ENCODE results near the gene BRINP2.
"Not testable (repeated sequence)": the region's sequence is repeated elsewhere in the genome, so short reads cannot be mapped to it uniquely, and the experiment has no call there.

Gene BRINP2

DNA sequence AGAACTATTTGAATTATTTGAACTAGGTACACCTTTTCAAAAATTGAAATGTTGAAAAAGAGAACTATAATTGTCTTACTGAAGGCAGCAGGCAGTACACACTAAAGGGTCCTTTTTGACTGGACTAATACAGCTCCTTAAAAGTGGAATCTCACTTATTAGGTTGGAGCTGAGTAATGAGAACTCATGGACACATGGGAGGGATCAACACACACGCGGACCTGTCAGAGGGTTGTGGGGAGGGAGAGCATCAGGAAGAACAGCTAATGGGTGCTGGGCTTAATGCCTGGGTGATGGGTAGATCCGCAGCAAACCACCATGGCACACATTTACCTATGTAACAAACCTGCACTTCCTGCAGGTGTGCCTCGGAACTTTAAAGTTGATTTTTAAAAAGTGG is 145.0 kb downstream of the BRINP2 start:
- DNase-seq (ENCODE audit: low spot score), result no peak

DNA sequence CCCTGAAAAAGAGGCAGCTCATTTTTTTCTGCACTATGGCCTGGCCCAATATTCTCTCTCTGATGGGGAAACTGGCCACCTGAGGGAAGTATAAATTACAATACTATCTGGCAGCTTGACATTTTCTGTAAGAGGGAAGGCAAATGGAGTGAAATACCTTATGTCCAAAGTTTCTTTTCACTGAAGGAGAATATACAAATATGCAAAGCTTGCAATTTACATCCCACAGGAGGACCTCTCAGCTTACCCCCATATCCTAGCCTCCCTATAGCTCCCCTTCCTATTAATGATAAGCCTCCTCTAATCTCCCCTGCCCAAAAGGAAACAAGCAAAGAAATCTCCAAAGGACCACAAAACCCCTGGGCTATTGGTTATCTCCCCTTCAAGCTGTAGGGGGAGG is 150.7 kb downstream of the BRINP2 start:
- not testable (repeated sequence) for DNase-seq (ENCODE audit: low spot score)

DNA sequence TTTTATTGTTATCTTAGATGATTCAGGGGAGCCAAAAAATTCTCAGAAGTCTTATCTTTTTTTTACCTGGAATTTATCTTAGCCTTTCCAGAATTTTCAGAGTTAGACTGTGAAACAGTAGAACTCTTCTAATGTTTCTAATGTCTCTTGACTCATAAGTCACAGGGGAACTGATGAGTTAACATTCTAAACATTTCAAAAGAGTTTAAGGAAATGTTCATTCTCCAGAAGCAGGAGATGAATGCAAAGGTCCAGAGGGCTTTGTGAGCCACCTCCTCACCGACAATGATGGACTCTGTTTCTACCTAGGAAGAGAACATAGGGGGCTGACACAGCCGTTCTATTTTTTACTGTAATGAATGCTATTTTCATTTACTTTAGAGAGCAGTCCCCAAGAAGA is 157.5 kb downstream of the BRINP2 start:
- DNase-seq (ENCODE audit: low spot score), result no peak

DNA sequence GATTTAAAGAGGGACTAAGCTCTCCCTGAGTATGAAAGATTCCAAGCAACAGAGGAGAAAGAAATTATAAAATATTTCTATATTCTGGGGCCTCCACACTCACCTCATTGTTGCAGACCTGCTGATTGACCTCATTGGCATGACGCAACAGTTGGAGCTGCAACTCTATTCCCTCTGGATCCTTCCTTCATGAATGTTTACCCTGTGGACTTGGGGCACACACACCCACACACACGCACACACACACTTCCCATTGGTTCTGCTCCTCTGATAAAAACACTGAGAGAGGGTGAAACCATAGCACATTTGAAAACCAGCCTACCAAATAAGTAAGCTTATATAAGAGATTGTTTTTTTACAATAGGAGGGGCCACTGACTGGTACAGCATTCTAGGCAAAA is 159.1 kb downstream of the BRINP2 start:
- DNase-seq (ENCODE audit: low spot score), result no peak
